DND-41 (cell line): ENCODE data around the gene CENPU.

Source experiments
- ATAC-seq: fragments of 200-7000 bp; cut with Tn5 transposase; 3 replicates; pipeline ENCODE4 v1.9.1; 2021; ENCODE audit warnings: low read depth; ENCODE audit not compliant: insufficient read depth
- DNase-seq: peaks from one replicate; pipeline ENCODE4 v3.0.0-alpha.2; 2020
- H2AFZ ChIP-seq: 2 replicates; pipeline ENCODE4 v1.6.0; 2012; ENCODE audit warnings: low read depth, low read length
- H3K27ac ChIP-seq: 2 replicates; pipeline ENCODE4 v1.5.1; 2012; ENCODE audit warnings: low read length, inconsistent platforms
- H3K27me3 ChIP-seq: fragments of 200-600 bp; sonication (generic); 2 replicates; pipeline ENCODE4 v1.6.0; 2012; ENCODE audit warnings: low read length, mild to moderate bottlenecking, inconsistent platforms; ENCODE audit not compliant: insufficient read depth, poor library complexity
- H3K36me3 ChIP-seq: 2 replicates; pipeline ENCODE4 v1.5.1; 2012; ENCODE audit warnings: low read length, inconsistent platforms; ENCODE audit not compliant: insufficient read depth
- H3K4me1 ChIP-seq: 2 replicates; pipeline ENCODE4 v1.5.1; 2012; ENCODE audit warnings: mild to moderate bottlenecking, low read length; ENCODE audit not compliant: insufficient read depth
- H3K4me2 ChIP-seq: 2 replicates; pipeline ENCODE4 v1.6.0; 2012; ENCODE audit warnings: mild to moderate bottlenecking, moderate library complexity, low read length, inconsistent platforms; ENCODE audit not compliant: insufficient read depth
- H3K4me3 ChIP-seq, 2 experiments: fragments of 200-600 bp in 1 of 2; shearing (Covaris generic) in 1 of 2; 2 replicates each; pipeline ENCODE4 v1.5.1; 2012 to 2016; ENCODE audit warnings: inconsistent platforms in 2 of 2, low read length in 2 of 2, mild to moderate bottlenecking in 2 of 2, low read depth in 1 of 2, moderate library complexity in 1 of 2
- H3K79me2 ChIP-seq: 2 replicates; pipeline ENCODE4 v1.6.0; 2012; ENCODE audit warnings: low read length, inconsistent platforms; ENCODE audit not compliant: insufficient read depth
- H3K9ac ChIP-seq: 2 replicates; pipeline ENCODE4 v1.6.0; 2012; ENCODE audit warnings: low read depth, mild to moderate bottlenecking, inconsistent platforms, low read length, moderate library complexity
- H3K9me3 ChIP-seq: 2 replicates; pipeline ENCODE4 v1.5.1; 2012; ENCODE audit warnings: low read length, moderate library complexity, mild to moderate bottlenecking, inconsistent platforms; ENCODE audit not compliant: insufficient read depth, severe bottlenecking
- H4K20me1 ChIP-seq: 2 replicates; pipeline ENCODE4 v1.6.0; 2012; ENCODE audit warnings: low read length; ENCODE audit not compliant: insufficient read depth
- CTCF ChIP-seq: IDR thresholded peaks from 2 replicates; pipeline ENCODE4 v1.5.1; 2012; ENCODE audit warnings: borderline replicate concordance, low read length, moderate library complexity, mild to moderate bottlenecking; ENCODE audit not compliant: poor library complexity, severe bottlenecking; ENCODE audit errors: extremely low read depth
- EZH2 ChIP-seq: IDR thresholded peaks from 3 replicates; pipeline ENCODE4 v1.6.1; 2012; ENCODE audit warnings: borderline replicate concordance, low read depth, mild to moderate bottlenecking, moderate library complexity, low read length, inconsistent platforms; ENCODE audit not compliant: severe bottlenecking

Gene CENPU

GRCh38 chr4:184695178-184695896 is 38.6 kb downstream of the CENPU start:
- Histone ChIP-seq H3K4me1 (no peaks in the 10 kb centered on the region), H3K27me3 (no peaks in the 10 kb centered on the region), H3K4me2 (no peak overlapping the region), H3K79me2 (no peaks in the 10 kb centered on the region), H3K27ac (no peak overlapping the region), H3K9me3 (no peaks in the 10 kb centered on the region), H2AFZ (no peak overlapping the region), H3K9ac (no peak overlapping the region), H4K20me1 (no peaks in the 10 kb centered on the region; the same call in 1 of the 2 replicates), H3K36me3 (peaks cover 72% of the 10 kb centered on the region), H3K4me3 (no peak overlapping the region)
- ATAC-seq (no peak), DNase-seq (no peak)
- TF ChIP-seq CTCF = no peak

- H3K9me3 ChIP-seq = no peaks in the 10 kb centered on the region
- ATAC-seq (no peak), DNase-seq (no peak)
- no peak overlapping the region for H3K4me3 ChIP-seq
- H3K4me2 ChIP-seq = no peak overlapping the region
- peaks cover 64% of the 10 kb centered on the region for H3K36me3 ChIP-seq
- no peaks in the 10 kb centered on the region for H3K79me2 ChIP-seq
- no peak overlapping the region for H3K27ac ChIP-seq
- H4K20me1 ChIP-seq = no peaks in the 10 kb centered on the region; the same call in 1 of the 2 replicates
- TF ChIP-seq CTCF = no peak
- no peak for TF ChIP-seq EZH2
- no peak overlapping the region for H3K9ac ChIP-seq
- no peaks in the 10 kb centered on the region for H3K4me1 ChIP-seq
- no peak overlapping the region for H2AFZ ChIP-seq
- no peaks in the 10 kb centered on the region for H3K27me3 ChIP-seq
Observed at GRCh38 chr4:184694412-184694956, 39.4 kb downstream of the CENPU start.

GRCh38 chr4:184693056-184693455 is 40.8 kb downstream of the CENPU start:
- H3K36me3 ChIP-seq = peaks cover 59% of the 10 kb centered on the region
- no peaks in the 10 kb centered on the region for H3K4me1 ChIP-seq
- no peaks in the 10 kb centered on the region for H3K79me2 ChIP-seq
- H3K9ac ChIP-seq = no peak overlapping the region
- no peak overlapping the region for H2AFZ ChIP-seq
- H3K27me3 ChIP-seq = no peaks in the 10 kb centered on the region
- no peak for DNase-seq
- H3K9me3 ChIP-seq = no peaks in the 10 kb centered on the region
- no peak overlapping the region for H3K4me3 ChIP-seq
- H3K4me2 ChIP-seq = no peak overlapping the region
- no peak for ATAC-seq
- no peak overlapping the region for H3K27ac ChIP-seq
- no peak for TF ChIP-seq EZH2
- no peak for TF ChIP-seq CTCF
- no peaks in the 10 kb centered on the region; the same call in 1 of the 2 replicates for H4K20me1 ChIP-seq
